ENCODE results near the gene PLEKHA1.
A peak's percentile ranks its signal among the peaks of the same experiment; 100 is the strongest.

The PLEKHA1 gene

DNA sequence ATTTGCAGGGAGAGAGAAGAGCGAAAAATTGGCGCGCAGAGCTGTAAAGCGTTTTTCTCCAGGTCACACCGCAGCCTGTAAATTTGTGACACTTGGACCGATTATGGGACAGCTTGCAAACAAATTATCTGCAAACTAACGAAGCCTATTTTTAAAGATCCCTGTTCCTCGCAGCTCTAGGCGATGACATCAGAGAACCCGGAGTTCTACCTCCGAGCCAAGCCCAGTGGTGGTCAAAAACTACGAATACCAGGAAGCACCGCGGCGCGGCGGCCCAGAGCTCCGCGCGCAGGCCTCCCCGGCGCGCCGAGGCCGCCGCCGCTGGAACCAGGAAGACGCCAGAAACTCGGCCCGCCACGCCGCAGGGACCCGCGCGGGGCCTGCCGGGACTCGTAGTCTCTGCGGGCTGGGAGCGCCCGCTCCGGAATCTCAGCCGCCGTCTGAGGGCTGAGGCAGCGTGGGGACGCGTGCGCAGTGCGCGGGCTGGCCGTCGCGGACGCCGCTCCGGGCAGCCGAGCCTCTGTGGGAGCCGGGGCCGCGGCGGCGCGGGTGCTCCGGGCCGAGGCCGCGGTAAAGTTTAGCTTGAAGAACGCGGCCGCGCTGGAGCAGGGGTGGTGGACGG, at the start of gene PLEKHA1:
Gene PLEKHA1, plus strand, starts transcription at position 472 of the 622 bp plus-strand sequence. CDS start 18,493 bp downstream, outside the sequence.
- DNase-seq (ENCODE audit: low read depth, low spot score): peak; percentile 77

DNA sequence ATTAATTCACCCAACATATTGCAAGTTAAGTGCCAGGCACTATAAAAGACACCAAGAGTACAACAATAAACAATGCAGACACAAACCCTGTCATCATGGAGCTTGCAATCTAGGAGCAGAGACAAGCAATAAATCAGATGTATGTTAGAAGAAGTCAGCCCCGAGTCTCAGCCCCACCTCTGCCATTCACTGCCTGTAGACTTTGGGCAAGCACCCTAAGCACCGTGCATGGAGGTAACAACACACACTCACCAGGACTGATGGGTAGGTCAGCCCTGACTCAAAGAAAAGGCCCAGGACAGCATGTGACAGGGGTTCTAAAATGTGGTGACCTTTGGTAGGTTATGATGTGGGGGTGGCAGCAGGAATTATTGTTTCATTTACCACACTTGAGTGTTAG, 49.3 kb upstream of the PLEKHA1 start:
- no peak for DNase-seq (ENCODE audit: low read depth, low spot score)

DNA sequence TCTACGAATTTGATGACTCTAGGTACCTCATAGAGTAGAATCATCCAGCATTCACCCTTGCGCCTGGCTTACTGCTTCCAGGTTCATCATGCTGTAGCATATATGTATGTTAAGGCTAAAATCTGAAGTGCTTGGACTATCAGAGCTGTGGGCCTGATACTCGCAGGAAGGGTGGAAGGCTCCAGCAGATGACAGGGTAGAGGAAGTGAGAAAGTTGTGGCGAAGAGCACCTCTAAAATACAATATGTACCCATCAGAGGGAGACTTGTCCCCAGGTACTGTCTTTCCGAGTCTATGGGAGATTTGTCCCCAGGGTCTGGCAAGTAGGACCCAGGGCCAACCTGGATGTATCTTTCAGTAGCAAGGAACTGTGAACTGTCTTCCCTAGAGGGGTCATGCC, 48.1 kb upstream of the PLEKHA1 start:
- DNase-seq (ENCODE audit: low read depth, low spot score): no peak

DNA sequence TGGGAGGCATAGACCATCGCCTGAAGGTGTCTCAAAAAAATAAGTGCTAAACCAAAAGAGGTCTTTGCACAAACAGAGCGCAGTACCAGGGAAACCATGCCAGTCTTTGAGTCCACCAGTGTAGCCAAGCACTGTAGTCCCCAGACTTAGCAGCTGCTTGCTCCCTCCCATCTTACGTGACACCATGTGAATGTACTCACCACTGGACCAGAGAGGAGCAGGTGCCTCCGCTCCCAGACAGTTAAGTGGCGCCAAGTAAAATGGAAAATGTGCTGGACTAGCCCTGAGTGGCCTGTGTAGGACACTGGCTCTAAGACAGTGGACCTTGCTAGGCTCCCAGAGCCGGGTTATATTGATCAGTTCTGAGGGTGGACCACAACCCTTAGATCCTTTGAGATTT, 47.7 kb upstream of the PLEKHA1 start:
- DNase-seq (ENCODE audit: low read depth, low spot score): no peak

DNA sequence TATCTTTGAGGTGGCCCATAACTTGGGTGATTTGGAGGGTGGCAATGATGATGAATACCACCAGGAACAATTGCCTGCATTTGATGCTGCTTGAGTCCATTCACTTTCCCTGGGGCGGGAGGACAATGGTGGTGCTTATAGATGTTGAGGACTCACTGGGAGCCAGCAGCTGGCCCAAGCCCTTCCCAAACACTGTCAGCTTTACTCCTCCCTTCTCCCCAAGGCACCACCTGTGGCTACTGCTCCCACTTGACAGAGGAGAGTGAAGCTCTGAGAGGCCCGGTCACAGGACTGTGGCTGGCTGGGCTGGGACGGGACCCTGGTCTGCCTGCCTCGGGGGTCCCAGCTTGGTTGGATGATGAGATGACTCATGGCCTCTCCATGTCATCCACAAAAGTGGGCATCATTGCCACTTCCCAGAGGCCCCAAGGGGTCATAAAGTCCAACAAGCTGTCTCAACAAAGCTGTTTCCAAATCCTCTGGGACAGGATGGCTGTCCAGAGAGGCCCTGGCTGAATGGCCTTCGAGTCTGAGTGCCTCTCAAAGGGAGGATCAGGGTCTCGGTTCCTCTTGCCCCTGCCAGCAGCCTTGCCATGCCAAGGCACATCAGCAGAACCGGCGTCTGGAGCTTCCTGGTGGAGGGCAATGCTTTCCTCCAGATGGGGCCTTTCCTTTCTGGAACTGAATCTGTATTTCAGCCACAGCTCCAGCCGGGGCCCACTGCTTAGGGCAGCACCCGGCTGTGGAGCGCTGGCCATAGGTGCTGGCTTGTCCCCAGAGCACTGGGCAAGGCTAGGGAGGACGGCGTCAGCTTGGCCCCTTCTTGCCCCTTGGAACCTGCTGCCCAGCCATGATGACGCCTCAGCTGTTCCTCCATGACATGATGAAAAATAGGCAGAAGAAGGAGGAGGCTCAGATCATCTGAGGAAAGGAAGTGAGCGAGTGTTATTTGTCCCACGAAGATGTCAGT, 47.0 kb upstream of the PLEKHA1 start:
- no peak for DNase-seq (ENCODE audit: low read depth, low spot score)

DNA sequence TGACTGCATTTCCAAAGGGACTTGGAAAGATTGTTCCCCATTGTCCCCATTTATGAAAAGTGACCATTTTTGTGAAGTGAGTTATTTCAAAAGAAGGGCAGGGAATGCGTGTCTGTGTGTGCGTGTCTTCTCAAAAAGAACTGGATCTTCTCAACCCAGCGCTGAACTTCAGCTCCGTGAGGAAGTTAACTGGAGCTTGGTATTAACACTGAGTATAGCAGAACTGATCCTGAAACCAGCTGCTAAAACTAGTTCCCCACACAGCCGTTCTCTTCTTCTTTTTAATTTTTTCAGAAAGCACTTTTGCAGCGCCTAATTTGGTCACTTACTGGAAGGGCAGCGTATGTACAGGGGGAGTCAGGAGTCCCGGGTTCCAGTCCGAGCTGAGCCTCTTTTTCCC, 45.8 kb upstream of the PLEKHA1 start:
- no peak for DNase-seq (ENCODE audit: low read depth, low spot score)

- DNase-seq (ENCODE audit: low read depth, low spot score): no peak
Measured at GRCh38 chr10:122329416-122329815, 45.1 kb upstream of the PLEKHA1 start.

- no peak for DNase-seq (ENCODE audit: low read depth, low spot score)
Measured at GRCh38 chr10:122331100-122331499, 43.4 kb upstream of the PLEKHA1 start.

GRCh38 chr10:122331615-122332446, 42.7 kb upstream of the PLEKHA1 start:
- no peak for DNase-seq (ENCODE audit: low read depth, low spot score)

DNA sequence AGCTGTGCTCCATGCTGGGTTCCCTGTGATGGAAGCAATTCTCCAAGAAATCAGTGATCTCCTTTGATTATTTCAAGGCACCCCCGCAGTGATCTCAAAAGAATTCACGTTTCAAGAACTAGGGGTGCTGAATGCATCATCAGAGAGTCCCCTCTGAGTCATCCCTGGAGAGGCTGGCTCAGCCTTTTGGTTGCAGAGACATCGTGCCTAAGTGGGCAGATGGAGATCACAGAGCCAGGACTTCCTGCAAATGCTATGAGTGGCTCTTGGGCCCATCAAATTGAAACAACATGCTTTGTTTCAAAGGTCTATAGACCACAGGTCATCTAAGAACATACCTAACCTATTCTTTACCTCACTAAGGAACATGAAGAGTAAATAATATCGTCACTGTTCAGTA, 41.5 kb upstream of the PLEKHA1 start:
- no peak for DNase-seq (ENCODE audit: low read depth, low spot score)

DNA sequence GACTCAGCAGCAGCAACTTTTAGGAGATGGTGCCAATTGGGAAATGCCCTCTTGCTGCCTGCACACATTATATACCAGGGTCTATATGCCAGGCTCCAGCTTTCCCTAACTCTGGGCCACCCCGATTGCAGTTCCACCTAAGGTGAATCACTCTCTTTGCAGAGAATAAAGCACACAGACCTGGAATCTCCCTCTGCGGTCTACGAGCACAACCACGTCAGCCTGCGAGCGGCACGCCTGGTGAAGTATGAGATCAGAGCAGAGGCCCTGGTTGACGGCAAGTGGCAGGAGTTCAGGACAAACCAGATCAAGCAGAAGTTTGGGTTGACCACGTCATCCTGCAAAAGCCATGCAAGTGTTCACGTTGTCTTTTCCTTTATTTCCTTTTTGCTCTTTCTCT, 38.2 kb upstream of the PLEKHA1 start:
- no peak for DNase-seq (ENCODE audit: low read depth, low spot score)

DNA sequence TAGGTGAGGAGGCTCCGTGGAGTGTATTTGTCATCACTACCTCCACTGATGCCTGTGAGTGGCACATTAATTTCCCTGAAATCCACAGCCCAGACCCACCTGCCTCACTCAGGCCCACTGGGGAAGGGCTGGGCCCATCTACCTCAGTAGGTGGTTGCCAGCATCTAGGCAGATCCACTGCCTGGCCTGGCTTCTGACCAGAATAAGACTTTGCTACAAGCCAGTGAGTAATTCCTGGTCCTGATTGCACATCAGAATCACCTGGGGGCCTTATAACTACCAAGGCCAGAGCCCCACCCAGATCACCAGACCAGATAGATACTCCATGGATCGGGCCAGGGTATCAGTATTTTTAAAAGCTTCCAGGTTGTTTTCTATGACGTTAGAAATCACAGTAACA, 37.5 kb upstream of the PLEKHA1 start:
- DNase-seq (ENCODE audit: low read depth, low spot score): no peak

- DNase-seq (ENCODE audit: low read depth, low spot score): no peak
Measured at GRCh38 chr10:122338609-122339441, 35.7 kb upstream of the PLEKHA1 start.

- DNase-seq (ENCODE audit: low read depth, low spot score): no peak
Measured at GRCh38 chr10:122341141-122341810, 33.2 kb upstream of the PLEKHA1 start.

DNA sequence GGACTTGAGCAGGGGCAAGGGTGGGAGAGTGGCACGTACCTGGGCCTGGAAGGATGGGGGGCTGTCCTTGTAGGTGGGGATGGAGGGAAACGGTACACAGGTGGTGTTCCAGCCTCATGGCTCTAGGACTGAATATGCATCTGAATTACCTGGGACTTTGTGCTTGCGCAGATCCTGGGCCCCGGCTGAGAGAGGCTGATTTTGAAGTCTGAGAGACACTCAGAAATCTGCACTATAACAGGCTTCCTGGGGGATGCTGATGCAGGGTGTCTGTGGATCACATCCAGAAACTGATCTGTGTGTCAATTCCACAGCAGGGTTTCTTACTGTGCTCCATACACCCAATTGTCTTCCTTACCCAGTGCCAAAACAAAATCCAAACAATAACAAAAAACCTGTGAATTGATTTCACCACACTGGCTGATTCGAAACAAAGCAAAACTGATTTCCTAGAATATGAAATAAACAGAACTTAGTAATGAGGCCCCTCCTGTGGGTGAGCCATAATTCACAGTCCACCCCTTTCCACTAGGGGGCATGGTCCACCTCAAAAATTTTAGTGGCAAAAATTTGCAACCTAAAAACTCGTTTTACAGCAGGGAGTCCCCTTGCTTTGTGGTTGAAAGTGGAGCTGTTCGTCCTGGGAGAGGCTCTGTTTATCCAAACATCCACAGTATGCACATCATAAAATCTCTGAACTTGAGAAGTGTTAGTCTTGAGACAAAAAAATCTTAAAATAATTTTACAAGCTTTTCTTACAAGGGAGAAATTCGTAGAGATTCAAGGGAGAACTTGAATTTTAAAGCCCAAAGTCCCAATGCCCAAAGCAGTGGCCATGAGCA, 32.0 kb upstream of the PLEKHA1 start:
- peak; percentile 62 for DNase-seq (ENCODE audit: low read depth, low spot score)

- no peak for DNase-seq (ENCODE audit: low read depth, low spot score)
Measured at GRCh38 chr10:122343135-122343800, 31.2 kb upstream of the PLEKHA1 start.

- no peak for DNase-seq (ENCODE audit: low read depth, low spot score)
Measured at GRCh38 chr10:122343936-122344335, 30.6 kb upstream of the PLEKHA1 start.

GRCh38 chr10:122344741-122345258, 29.7 kb upstream of the PLEKHA1 start:
- DNase-seq (ENCODE audit: low read depth, low spot score): peak; percentile 7

All from smooth muscle cell of the brain vasculature (primary cell).